ENCODE measurements around the gene DOK6. TPM values are rescaled to one million over a fixed set of nuclear protein-coding genes. Genes with fewer than 3 reads are reported as not detected.
A peak's percentile ranks its signal among the peaks of the same experiment; 100 is the strongest.

The DOK6 gene
- total RNA-seq, 1 donor = 3.6 TPM

- Histone ChIP-seq H3K4me3 (ENCODE audit: insufficient read depth, low read length) (no peak overlapping the region), H3K36me3 (ENCODE audit: insufficient read depth, low read length) (no peaks in the 10 kb centered on the region), H3K27ac (ENCODE audit: low read depth, low read length) (no peak overlapping the region), H3K4me2 (ENCODE audit: insufficient read depth, low read length) (peak overlapping the region; percentile 72), H2AFZ (ENCODE audit: low read length) (no peak overlapping the region), H4K20me1 (ENCODE audit: insufficient read depth, low read length) (no peaks in the 10 kb centered on the region), H3K79me2 (ENCODE audit: insufficient read depth, low read length) (no peaks in the 10 kb centered on the region), H3K4me1 (ENCODE audit: insufficient read depth, low read length) (no peaks in the 10 kb centered on the region), H3K27me3 (ENCODE audit: insufficient read depth, low read length) (peaks cover 26% of the 10 kb centered on the region), H3K9me3 (ENCODE audit: low read depth, low read length) (no peaks in the 10 kb centered on the region)
- peak; percentile 80 for DNase-seq (ENCODE audit: insufficient read length, low spot score, missing footprints)
- no peak for TF ChIP-seq CTCF (IDR thresholded peaks at IDR 0.05; ENCODE audit: extremely low read depth, low read depth, low read length)
These were observed 1.4 kb downstream of the DOK6 start for GRCh38 chr18:69401972-69402532.

DNA sequence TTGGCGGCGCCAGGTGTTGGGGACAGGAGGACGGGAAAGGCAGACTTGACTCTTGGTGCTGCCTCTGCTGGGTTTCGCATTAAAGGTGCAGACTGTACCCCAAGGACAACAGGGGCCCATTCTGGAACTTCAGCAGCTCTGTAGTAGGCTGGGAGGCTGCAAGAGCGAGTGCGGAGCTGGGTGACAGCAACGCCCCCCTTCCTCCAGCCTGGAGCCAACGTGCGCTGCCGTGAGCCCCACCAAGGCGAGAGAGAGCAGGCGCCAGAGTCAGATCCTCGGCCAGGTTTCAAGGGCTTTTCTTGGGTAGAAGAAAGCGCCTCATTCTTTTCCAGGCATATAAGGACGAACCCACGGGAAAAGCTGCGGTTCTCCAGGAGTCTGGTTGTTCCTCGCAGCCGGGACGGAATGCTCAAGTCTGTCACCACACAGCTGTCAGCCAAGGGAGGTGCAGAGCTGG, 1.9 kb downstream of the DOK6 start:
- Histone ChIP-seq H3K9me3 (ENCODE audit: low read depth, low read length) (no peaks in the 10 kb centered on the region), H3K4me1 (ENCODE audit: insufficient read depth, low read length) (no peaks in the 10 kb centered on the region), H2AFZ (ENCODE audit: low read length) (no peak overlapping the region), H3K4me3 (ENCODE audit: insufficient read depth, low read length) (no peak overlapping the region), H3K79me2 (ENCODE audit: insufficient read depth, low read length) (no peaks in the 10 kb centered on the region), H3K36me3 (ENCODE audit: insufficient read depth, low read length) (no peaks in the 10 kb centered on the region), H3K4me2 (ENCODE audit: insufficient read depth, low read length) (no peak overlapping the region), H4K20me1 (ENCODE audit: insufficient read depth, low read length) (no peaks in the 10 kb centered on the region), H3K27ac (ENCODE audit: low read depth, low read length) (no peak overlapping the region), H3K27me3 (ENCODE audit: insufficient read depth, low read length) (peaks cover 26% of the 10 kb centered on the region)
- no peak for TF ChIP-seq CTCF (IDR thresholded peaks at IDR 0.05; ENCODE audit: extremely low read depth, low read depth, low read length)
- no peak for DNase-seq (ENCODE audit: insufficient read length, low spot score, missing footprints)

GRCh38 chr18:69408522-69408921, 7.8 kb downstream of the DOK6 start:
- DNase-seq (ENCODE audit: insufficient read length, low spot score, missing footprints) = no peak
- TF ChIP-seq CTCF (IDR thresholded peaks at IDR 0.05; ENCODE audit: extremely low read depth, low read depth, low read length) = no peak
- Histone ChIP-seq H3K4me3 (ENCODE audit: insufficient read depth, low read length) (no peak overlapping the region), H3K79me2 (ENCODE audit: insufficient read depth, low read length) (no peaks in the 10 kb centered on the region), H3K27ac (ENCODE audit: low read depth, low read length) (no peak overlapping the region), H4K20me1 (ENCODE audit: insufficient read depth, low read length) (no peaks in the 10 kb centered on the region), H3K36me3 (ENCODE audit: insufficient read depth, low read length) (no peaks in the 10 kb centered on the region), H3K4me1 (ENCODE audit: insufficient read depth, low read length) (no peaks in the 10 kb centered on the region), H2AFZ (ENCODE audit: low read length) (no peak overlapping the region), H3K9me3 (ENCODE audit: low read depth, low read length) (no peaks in the 10 kb centered on the region), H3K4me2 (ENCODE audit: insufficient read depth, low read length) (no peak overlapping the region), H3K27me3 (ENCODE audit: insufficient read depth, low read length) (no peaks in the 10 kb centered on the region)

- H3K27ac ChIP-seq (ENCODE audit: low read depth, low read length) = no peak overlapping the region
- TF ChIP-seq CTCF (IDR thresholded peaks at IDR 0.05; ENCODE audit: extremely low read depth, low read depth, low read length) = no peak
- no peak overlapping the region for H3K4me3 ChIP-seq (ENCODE audit: insufficient read depth, low read length)
- no peaks in the 10 kb centered on the region for H3K4me1 ChIP-seq (ENCODE audit: insufficient read depth, low read length)
- H3K79me2 ChIP-seq (ENCODE audit: insufficient read depth, low read length) = no peaks in the 10 kb centered on the region
- no peak overlapping the region for H3K4me2 ChIP-seq (ENCODE audit: insufficient read depth, low read length)
- no peaks in the 10 kb centered on the region for H4K20me1 ChIP-seq (ENCODE audit: insufficient read depth, low read length)
- H3K27me3 ChIP-seq (ENCODE audit: insufficient read depth, low read length) = no peaks in the 10 kb centered on the region
- no peaks in the 10 kb centered on the region for H3K36me3 ChIP-seq (ENCODE audit: insufficient read depth, low read length)
- no peak for DNase-seq (ENCODE audit: insufficient read length, low spot score, missing footprints)
- H3K9me3 ChIP-seq (ENCODE audit: low read depth, low read length) = no peaks in the 10 kb centered on the region
- H2AFZ ChIP-seq (ENCODE audit: low read length) = no peak overlapping the region
These were observed 10.5 kb downstream of the DOK6 start for GRCh38 chr18:69411199-69411598.

All from osteoblast (primary cell).